ENCODE results near the gene SLC35F3.

- TF ChIP-seq, protein P1, sequence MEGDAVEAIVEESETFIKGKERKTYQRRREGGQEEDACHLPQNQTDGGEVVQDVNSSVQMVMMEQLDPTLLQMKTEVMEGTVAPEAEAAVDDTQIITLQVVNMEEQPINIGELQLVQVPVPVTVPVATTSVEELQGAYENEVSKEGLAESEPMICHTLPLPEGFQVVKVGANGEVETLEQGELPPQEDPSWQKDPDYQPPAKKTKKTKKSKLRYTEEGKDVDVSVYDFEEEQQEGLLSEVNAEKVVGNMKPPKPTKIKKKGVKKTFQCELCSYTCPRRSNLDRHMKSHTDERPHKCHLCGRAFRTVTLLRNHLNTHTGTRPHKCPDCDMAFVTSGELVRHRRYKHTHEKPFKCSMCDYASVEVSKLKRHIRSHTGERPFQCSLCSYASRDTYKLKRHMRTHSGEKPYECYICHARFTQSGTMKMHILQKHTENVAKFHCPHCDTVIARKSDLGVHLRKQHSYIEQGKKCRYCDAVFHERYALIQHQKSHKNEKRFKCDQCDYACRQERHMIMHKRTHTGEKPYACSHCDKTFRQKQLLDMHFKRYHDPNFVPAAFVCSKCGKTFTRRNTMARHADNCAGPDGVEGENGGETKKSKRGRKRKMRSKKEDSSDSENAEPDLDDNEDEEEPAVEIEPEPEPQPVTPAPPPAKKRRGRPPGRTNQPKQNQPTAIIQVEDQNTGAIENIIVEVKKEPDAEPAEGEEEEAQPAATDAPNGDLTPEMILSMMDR (IDR thresholded peaks at IDR 0.05 in 4 of 5, conservative IDR thresholded peaks at IDR 0.05 in 1 of 5), result no peak
- no peak for TF ChIP-seq POLR2A (IDR thresholded peaks at IDR 0.05)
These were observed 235.9 kb downstream of the SLC35F3 start for GRCh38 chr1:234140388-234140787.
